GM23338 (cell line): ENCODE measurements around the gene FDXR.

Experiments
- CREB1 ChIP-seq: fragments of 250-450 bp; sonication (Bioruptor Pico); IDR thresholded peaks from 2 replicates; pipeline ENCODE4 v1.5.0; 2020; ENCODE audit warnings: low read depth, mild to moderate bottlenecking, moderate library complexity
- EZH2 ChIP-seq: fragments of 200-600 bp; sonication (generic); IDR thresholded peaks from one replicate; pipeline ENCODE4 v1.8.0; 2017; ENCODE audit warnings: antibody characterized with exemption, mild to moderate bottlenecking, low read depth; ENCODE audit not compliant: unreplicated experiment
- EZH2phosphoT487 ChIP-seq: fragments of 200-600 bp; sonication (generic); IDR thresholded peaks from one replicate; pipeline ENCODE4 v1.8.1; 2018; ENCODE audit warnings: antibody characterized with exemption; ENCODE audit not compliant: unreplicated experiment
- JUNB ChIP-seq: IDR thresholded peaks from one replicate; pipeline ENCODE4 v1.6.1; 2016; ENCODE audit warnings: antibody characterized with exemption; ENCODE audit not compliant: unreplicated experiment
- NANOG ChIP-seq: IDR thresholded peaks from 2 replicates; pipeline ENCODE4 v1.6.1; 2016; ENCODE audit warnings: antibody characterized with exemption, borderline replicate concordance
- POLR2AphosphoS5 ChIP-seq: IDR thresholded peaks from 2 replicates; pipeline ENCODE4 v1.6.1; 2016; ENCODE audit warnings: antibody characterized with exemption, low read depth
- STAT1 ChIP-seq: IDR thresholded peaks from one replicate; pipeline ENCODE4 v1.6.1; 2016; ENCODE audit warnings: antibody characterized with exemption; ENCODE audit not compliant: unreplicated experiment
- ZNF114 ChIP-seq: fragments of 250-450 bp; sonication (Bioruptor Pico); IDR thresholded peaks from 2 replicates; pipeline ENCODE4 v1.5.0; 2020; ENCODE audit warnings: mild to moderate bottlenecking, moderate library complexity
- ZNF331 ChIP-seq: fragments of 250-450 bp; sonication (Bioruptor Pico); IDR thresholded peaks from 2 replicates; pipeline ENCODE4 v1.5.0; 2020; ENCODE audit warnings: low read depth, mild to moderate bottlenecking, moderate library complexity
- TF ChIP-seq, protein P1 (sequence below), 2 experiments: fragments of 200-600 bp in 1 of 2; sonication (generic) in 1 of 2; conservative IDR thresholded peaks; 2 replicates each; pipeline versions ENCODE4 v1.5.1 to v1.6.1; 2016 to 2017; ENCODE audit warnings: antibody characterized with exemption in 2 of 2, low read depth in 2 of 2, mild to moderate bottlenecking in 2 of 2, moderate library complexity in 1 of 2
- TF ChIP-seq, protein P2 (sequence below): IDR thresholded peaks from one replicate; pipeline ENCODE4 v1.6.1; 2018; ENCODE audit warnings: antibody characterized with exemption; ENCODE audit not compliant: unreplicated experiment
- TF ChIP-seq, protein P3 (sequence below): IDR thresholded peaks from 2 replicates; pipeline ENCODE4 v1.6.1; 2016; ENCODE audit warnings: antibody characterized with exemption

DNA sequence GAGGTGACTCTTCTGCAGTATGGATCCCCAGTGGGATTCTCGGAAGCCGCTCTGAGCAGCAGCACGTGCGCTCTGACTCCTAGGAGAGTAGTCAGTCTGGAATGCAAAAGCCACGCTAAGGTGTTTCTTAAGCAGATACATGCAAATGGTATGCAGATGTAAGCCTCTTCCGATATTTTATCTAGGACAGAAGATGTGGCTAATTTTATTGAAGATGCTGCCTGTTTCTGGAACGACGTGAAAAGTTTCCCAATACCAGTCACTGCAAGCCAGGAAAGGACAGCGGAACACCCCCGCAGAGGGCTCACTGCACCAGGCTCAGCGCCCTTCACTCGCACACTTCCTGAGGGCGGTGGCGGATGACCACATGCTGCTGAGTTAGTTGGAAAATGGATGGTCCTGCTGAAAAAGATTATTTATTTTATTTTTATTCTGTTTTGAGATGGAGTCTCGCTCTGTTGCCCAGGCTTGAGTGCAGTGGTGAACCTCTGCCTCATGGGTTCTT is 10.5 kb upstream of the FDXR start:
- TF ChIP-seq EZH2: no peak
- TF ChIP-seq, protein P1, sequence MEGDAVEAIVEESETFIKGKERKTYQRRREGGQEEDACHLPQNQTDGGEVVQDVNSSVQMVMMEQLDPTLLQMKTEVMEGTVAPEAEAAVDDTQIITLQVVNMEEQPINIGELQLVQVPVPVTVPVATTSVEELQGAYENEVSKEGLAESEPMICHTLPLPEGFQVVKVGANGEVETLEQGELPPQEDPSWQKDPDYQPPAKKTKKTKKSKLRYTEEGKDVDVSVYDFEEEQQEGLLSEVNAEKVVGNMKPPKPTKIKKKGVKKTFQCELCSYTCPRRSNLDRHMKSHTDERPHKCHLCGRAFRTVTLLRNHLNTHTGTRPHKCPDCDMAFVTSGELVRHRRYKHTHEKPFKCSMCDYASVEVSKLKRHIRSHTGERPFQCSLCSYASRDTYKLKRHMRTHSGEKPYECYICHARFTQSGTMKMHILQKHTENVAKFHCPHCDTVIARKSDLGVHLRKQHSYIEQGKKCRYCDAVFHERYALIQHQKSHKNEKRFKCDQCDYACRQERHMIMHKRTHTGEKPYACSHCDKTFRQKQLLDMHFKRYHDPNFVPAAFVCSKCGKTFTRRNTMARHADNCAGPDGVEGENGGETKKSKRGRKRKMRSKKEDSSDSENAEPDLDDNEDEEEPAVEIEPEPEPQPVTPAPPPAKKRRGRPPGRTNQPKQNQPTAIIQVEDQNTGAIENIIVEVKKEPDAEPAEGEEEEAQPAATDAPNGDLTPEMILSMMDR (conservative IDR thresholded peaks at IDR 0.05; ENCODE audit: low read depth in 2 of 2): no peak
- no peak for TF ChIP-seq POLR2AphosphoS5
- TF ChIP-seq EZH2phosphoT487: no peak
- TF ChIP-seq, protein P2, sequence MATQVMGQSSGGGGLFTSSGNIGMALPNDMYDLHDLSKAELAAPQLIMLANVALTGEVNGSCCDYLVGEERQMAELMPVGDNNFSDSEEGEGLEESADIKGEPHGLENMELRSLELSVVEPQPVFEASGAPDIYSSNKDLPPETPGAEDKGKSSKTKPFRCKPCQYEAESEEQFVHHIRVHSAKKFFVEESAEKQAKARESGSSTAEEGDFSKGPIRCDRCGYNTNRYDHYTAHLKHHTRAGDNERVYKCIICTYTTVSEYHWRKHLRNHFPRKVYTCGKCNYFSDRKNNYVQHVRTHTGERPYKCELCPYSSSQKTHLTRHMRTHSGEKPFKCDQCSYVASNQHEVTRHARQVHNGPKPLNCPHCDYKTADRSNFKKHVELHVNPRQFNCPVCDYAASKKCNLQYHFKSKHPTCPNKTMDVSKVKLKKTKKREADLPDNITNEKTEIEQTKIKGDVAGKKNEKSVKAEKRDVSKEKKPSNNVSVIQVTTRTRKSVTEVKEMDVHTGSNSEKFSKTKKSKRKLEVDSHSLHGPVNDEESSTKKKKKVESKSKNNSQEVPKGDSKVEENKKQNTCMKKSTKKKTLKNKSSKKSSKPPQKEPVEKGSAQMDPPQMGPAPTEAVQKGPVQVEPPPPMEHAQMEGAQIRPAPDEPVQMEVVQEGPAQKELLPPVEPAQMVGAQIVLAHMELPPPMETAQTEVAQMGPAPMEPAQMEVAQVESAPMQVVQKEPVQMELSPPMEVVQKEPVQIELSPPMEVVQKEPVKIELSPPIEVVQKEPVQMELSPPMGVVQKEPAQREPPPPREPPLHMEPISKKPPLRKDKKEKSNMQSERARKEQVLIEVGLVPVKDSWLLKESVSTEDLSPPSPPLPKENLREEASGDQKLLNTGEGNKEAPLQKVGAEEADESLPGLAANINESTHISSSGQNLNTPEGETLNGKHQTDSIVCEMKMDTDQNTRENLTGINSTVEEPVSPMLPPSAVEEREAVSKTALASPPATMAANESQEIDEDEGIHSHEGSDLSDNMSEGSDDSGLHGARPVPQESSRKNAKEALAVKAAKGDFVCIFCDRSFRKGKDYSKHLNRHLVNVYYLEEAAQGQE: no peak
- TF ChIP-seq ZNF114 (CRISPR knock-in tag): no peak
- TF ChIP-seq CREB1 (CRISPR knock-in tag): no peak
- no peak for TF ChIP-seq JUNB
- no peak for TF ChIP-seq STAT1
- TF ChIP-seq, protein P3, sequence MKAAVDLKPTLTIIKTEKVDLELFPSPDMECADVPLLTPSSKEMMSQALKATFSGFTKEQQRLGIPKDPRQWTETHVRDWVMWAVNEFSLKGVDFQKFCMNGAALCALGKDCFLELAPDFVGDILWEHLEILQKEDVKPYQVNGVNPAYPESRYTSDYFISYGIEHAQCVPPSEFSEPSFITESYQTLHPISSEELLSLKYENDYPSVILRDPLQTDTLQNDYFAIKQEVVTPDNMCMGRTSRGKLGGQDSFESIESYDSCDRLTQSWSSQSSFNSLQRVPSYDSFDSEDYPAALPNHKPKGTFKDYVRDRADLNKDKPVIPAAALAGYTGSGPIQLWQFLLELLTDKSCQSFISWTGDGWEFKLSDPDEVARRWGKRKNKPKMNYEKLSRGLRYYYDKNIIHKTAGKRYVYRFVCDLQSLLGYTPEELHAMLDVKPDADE: no peak
- no peak for TF ChIP-seq ZNF331 (CRISPR knock-in tag)
- TF ChIP-seq NANOG: no peak
